AG09319 (cell line): ENCODE data around the gene MAT1A.
"Not testable (repeated sequence)": the region's sequence is repeated elsewhere in the genome, so short reads cannot be mapped to it uniquely, and the experiment has no call there.

Experiments used
- DNase-seq: peaks from one replicate; pipeline ENCODE4 v3.0.0-alpha.2; 2010; ENCODE audit warnings: low read depth; ENCODE audit errors: extremely low read depth
- CTCF ChIP-seq: IDR thresholded peaks from 2 replicates; pipeline ENCODE4 v1.5.1; 2011; ENCODE audit warnings: low read depth, mild to moderate bottlenecking, inconsistent platforms, low read length, moderate library complexity

The MAT1A gene

GRCh38 chr10:80252296-80252887 is 37.1 kb downstream of the MAT1A start:
- no peak for DNase-seq

GRCh38 chr10:80251703-80252280 is 37.7 kb downstream of the MAT1A start:
- DNase-seq, result not testable (repeated sequence)

More at GRCh38 chr10:80252296-80252887, 37.1 kb downstream of the MAT1A start:
- TF ChIP-seq CTCF, result no peak

- DNase-seq, result not testable (repeated sequence)
Observed at GRCh38 chr10:80250399-80250798, 39.1 kb downstream of the MAT1A start.

- DNase-seq, result not testable (repeated sequence)
Observed at GRCh38 chr10:80249906-80250305, 39.6 kb downstream of the MAT1A start.

GRCh38 chr10:80247611-80248010 is 41.8 kb downstream of the MAT1A start:
- not testable (repeated sequence) for DNase-seq

- not testable (repeated sequence) for DNase-seq
Observed at GRCh38 chr10:80244371-80244770, 45.1 kb downstream of the MAT1A start.

GRCh38 chr10:80242341-80242740 is 47.1 kb downstream of the MAT1A start:
- not testable (repeated sequence) for DNase-seq

GRCh38 chr10:80236457-80236856 is 53.0 kb downstream of the MAT1A start:
- DNase-seq, result not testable (repeated sequence)

GRCh38 chr10:80234331-80235235 is 54.9 kb downstream of the MAT1A start:
- not testable (repeated sequence) for DNase-seq

- not testable (repeated sequence) for DNase-seq
Observed at GRCh38 chr10:80233871-80234270, 55.6 kb downstream of the MAT1A start.

GRCh38 chr10:80226723-80227122 is 62.7 kb downstream of the MAT1A start:
- not testable (repeated sequence) for DNase-seq

- DNase-seq, result not testable (repeated sequence)
Observed at GRCh38 chr10:80223031-80223419, 66.4 kb downstream of the MAT1A start.
